HepG2 (cell line): Measurements from ENCODE around the gene GATD1. TPM values are rescaled to one million over a fixed set of nuclear protein-coding genes. Genes with fewer than 3 reads are reported as not detected.

Source experiments
- ARNT2 ChIP-seq: sonication (generic); formaldehyde crosslinking; IDR thresholded peaks from 2 replicates; pipeline ENCODE4 v1.8.0; 2022; ENCODE audit warnings: mild to moderate bottlenecking, low read depth, missing genetic modification reagents, moderate library complexity
- FOXP1 ChIP-seq, 2 experiments: fragments of 450-650 bp in 1 of 2; IDR thresholded peaks; 2 replicates each; pipeline ENCODE4 v1.6.1; 2017 to 2018; ENCODE audit warnings: antibody characterized with exemption in 1 of 2
- GABPA ChIP-seq, 2 experiments: IDR thresholded peaks; 2 replicates each; pipeline ENCODE4 v1.6.1; 2011 to 2016; ENCODE audit warnings: low read depth in 2 of 2, low read length in 1 of 2, missing biosample characterization in 1 of 2, missing genetic modification characterization in 1 of 2
- HHEX ChIP-seq: IDR thresholded peaks from 2 replicates; pipeline ENCODE4 v1.6.1; 2016; ENCODE audit warnings: control low read depth
- HMG20A ChIP-seq: IDR thresholded peaks from 2 replicates; pipeline ENCODE4 v1.6.1; 2016; ENCODE audit warnings: borderline replicate concordance
- HNF4G ChIP-seq, 2 experiments: sonication (generic) in 1 of 2; formaldehyde crosslinking in 1 of 2; IDR thresholded peaks; 2 replicates each; pipeline versions ENCODE4 v1.4.0 to v1.6.1; 2011 to 2020; ENCODE audit warnings: borderline replicate concordance in 2 of 2, low read depth in 2 of 2, mild to moderate bottlenecking in 2 of 2, low read length in 1 of 2, missing genetic modification reagents in 1 of 2, moderate library complexity in 1 of 2
- HNRNPLL ChIP-seq: fragments of 200-400 bp; formaldehyde crosslinking; IDR thresholded peaks from 2 replicates; pipeline ENCODE4 v1.6.1; 2017; ENCODE audit warnings: mild to moderate bottlenecking, low read depth, low read length; ENCODE audit not compliant: poor library complexity, severe bottlenecking
- MAF1 ChIP-seq: sonication (generic); formaldehyde crosslinking; IDR thresholded peaks from 2 replicates; pipeline ENCODE4 v1.5.0; 2020; ENCODE audit warnings: missing genetic modification reagents, borderline replicate concordance
- MLX ChIP-seq: IDR thresholded peaks from 2 replicates; pipeline ENCODE4 v1.6.1; 2016
- MTA3 ChIP-seq: sonication (generic); formaldehyde crosslinking; IDR thresholded peaks from 2 replicates; pipeline ENCODE4 v1.4.0; 2020; ENCODE audit warnings: missing genetic modification reagents
- MXD3 ChIP-seq: IDR thresholded peaks from 2 replicates; pipeline ENCODE4 v1.6.1; 2016; ENCODE audit warnings: mild to moderate bottlenecking, missing biosample characterization, missing genetic modification reagents
- MYC ChIP-seq: sonication (generic); formaldehyde crosslinking; IDR thresholded peaks from 2 replicates; pipeline ENCODE4 v1.9.0; 2021; ENCODE audit warnings: missing genetic modification reagents, borderline replicate concordance
- PCBP1 ChIP-seq: fragments of 200-400 bp; formaldehyde crosslinking; IDR thresholded peaks from 2 replicates; pipeline ENCODE4 v1.6.1; 2017; ENCODE audit warnings: mild to moderate bottlenecking, low read depth, low read length, borderline replicate concordance
- SP140L ChIP-seq: sonication (generic); formaldehyde crosslinking; IDR thresholded peaks from 2 replicates; pipeline ENCODE4 v1.4.0; 2020; ENCODE audit warnings: missing genetic modification reagents, borderline replicate concordance
- TBX2 ChIP-seq: sonication (generic); formaldehyde crosslinking; IDR thresholded peaks from 2 replicates; pipeline ENCODE4 v1.5.0; 2020; ENCODE audit warnings: missing genetic modification reagents, mild to moderate bottlenecking, borderline replicate concordance
- TIGD3 ChIP-seq: sonication (generic); formaldehyde crosslinking; IDR thresholded peaks from 2 replicates; pipeline ENCODE4 v1.5.1; 2020; ENCODE audit warnings: mild to moderate bottlenecking, missing genetic modification reagents, borderline replicate concordance
- TSC22D2 ChIP-seq: sonication (generic); formaldehyde crosslinking; IDR thresholded peaks from 2 replicates; pipeline ENCODE4 v1.5.1; 2020; ENCODE audit warnings: missing genetic modification reagents, mild to moderate bottlenecking, borderline replicate concordance
- ZNF205 ChIP-seq: IDR thresholded peaks from 2 replicates; pipeline ENCODE4 v1.6.1; 2018; ENCODE audit warnings: missing biosample characterization, missing genetic modification reagents
- ZNF3 ChIP-seq: IDR thresholded peaks from 2 replicates; pipeline ENCODE4 v1.7.0; 2017; ENCODE audit warnings: inconsistent platforms
- ZNF331 ChIP-seq: sonication (generic); formaldehyde crosslinking; IDR thresholded peaks from 2 replicates; pipeline ENCODE4 v1.4.0; 2020; ENCODE audit warnings: missing genetic modification reagents
- ZNF687 ChIP-seq: sonication (generic); formaldehyde crosslinking; IDR thresholded peaks from 2 replicates; pipeline ENCODE4 v1.5.1; 2020; ENCODE audit warnings: mild to moderate bottlenecking, missing genetic modification reagents, moderate library complexity
- polyA plus RNA-seq, 8 experiments: library from polyadenylated mRNA; depleted of rRNA in 3 of 8; stranded (reverse) in 7 of 8; unstranded in 1 of 8; fragments of >200 nt; fragmentation: Illumina TruSeq in 4 of 8; extraction: Trizol in 4 of 8; gene quantifications; 2 replicates each; pipeline versions ENCODE4 v1.2.1 to v1.2.3, GENCODE V29; 2011 to 2016; ENCODE audit warnings: low read depth in 4 of 8, missing spikeins in 1 of 8, mixed read lengths in 1 of 8; ENCODE audit not compliant: insufficient read depth in 1 of 8
- total RNA-seq, 5 experiments: library from RNA; depleted of rRNA; stranded (reverse); fragments of >200 nt; fragmentation: Illumina TruSeq; extraction: Trizol; gene quantifications; 2 replicates each; pipeline ENCODE4 v1.2.3, GENCODE V29; 2016; ENCODE audit warnings: low read depth in 1 of 5

The GATD1 gene
- total and polyA plus RNA-seq, 2 of the 13 experiments (the other 11 are each of a cell fraction or from before 2014, with no cell fraction given), result 31.3 to 60.5 TPM

- TF ChIP-seq MTA3 (CRISPR knock-in tag), result no peak
- no peak for TF ChIP-seq ZNF3 (CRISPR knock-in tag)
- TF ChIP-seq PCBP1, result no peak
- no peak for TF ChIP-seq MAF1
- TF ChIP-seq MYC (CRISPR knock-in tag), result peak; percentile 82; the same call in 1 of the 2 replicates
- TF ChIP-seq HNF4G (IDR thresholded peaks at IDR 0.05; ENCODE audit: borderline replicate concordance, low read depth, low read length), result 0 out of 2 replicates have a peak, but pooled peaks have one; percentile 8
- 0 out of 2 replicates have a peak, but pooled peaks have one; percentile 19 for TF ChIP-seq HNF4G (CRISPR knock-in tag; IDR thresholded peaks at IDR 0.05; ENCODE audit: borderline replicate concordance, low read depth)
- no peak; the same call in 1 of the 2 replicates for TF ChIP-seq ARNT2 (CRISPR knock-in tag)
- no peak for TF ChIP-seq HMG20A
- no peak for TF ChIP-seq ZNF205 (CRISPR knock-in tag)
- TF ChIP-seq GABPA (IDR thresholded peaks at IDR 0.05; ENCODE audit: low read depth, low read length), result no peak
- no peak for TF ChIP-seq GABPA (CRISPR knock-in tag; IDR thresholded peaks at IDR 0.05; ENCODE audit: low read depth)
- no peak for TF ChIP-seq TSC22D2
- no peak for TF ChIP-seq ZNF331 (CRISPR knock-in tag)
- TF ChIP-seq MXD3, result 0 out of 2 replicates have a peak, but pooled peaks have one; percentile 32
- TF ChIP-seq ZNF687 (CRISPR knock-in tag), result peak; percentile 68
- TF ChIP-seq SP140L (CRISPR knock-in tag), result no peak
- TF ChIP-seq TBX2 (CRISPR knock-in tag), result peak; percentile 61
- TF ChIP-seq HHEX (CRISPR knock-in tag), result no peak
- TF ChIP-seq MLX (CRISPR knock-in tag), result no peak
- TF ChIP-seq TIGD3 (CRISPR knock-in tag), result no peak
- TF ChIP-seq FOXP1 (IDR thresholded peaks at IDR 0.05), result no peak
- no peak for TF ChIP-seq FOXP1 (CRISPR knock-in tag; IDR thresholded peaks at IDR 0.05)
- TF ChIP-seq HNRNPLL, result no peak
Observed at GRCh38 chr11:777288-778255, at the start of gene GATD1 (continued).
